Measurements from ENCODE around the gene IMPA2. TPM values are rescaled to one million over a fixed set of nuclear protein-coding genes. Genes with fewer than 3 reads are reported as not detected.
A peak's percentile ranks its signal among the peaks of the same experiment; 100 is the strongest.

Gene IMPA2
- total and polyA plus RNA-seq, 2 of the 13 experiments (the other 11 are each of a cell fraction or from before 2014, with no cell fraction given), result 37.8 to 71.8 TPM

GRCh38 chr18:11980494-11981191 lies 664 bp upstream of the IMPA2 start (continued):
- 0 out of 2 replicates have a peak, but pooled peaks have one; percentile 54 for TF ChIP-seq DMTF1 (CRISPR knock-in tag; IDR thresholded peaks at IDR 0.05)
- TF ChIP-seq SUZ12 (IDR thresholded peaks at IDR 0.05; ENCODE audit: low read depth, low read length), result no peak
- no peak for TF ChIP-seq REST (IDR thresholded peaks at IDR 0.05; ENCODE audit: borderline replicate concordance in 1 of 2, low read depth in 1 of 2, low read length in 2 of 2)
- TF ChIP-seq MLLT10 (CRISPR knock-in tag; IDR thresholded peaks at IDR 0.05), result no peak
- 0 out of 2 replicates have a peak, but pooled peaks have one; percentile 12 for TF ChIP-seq LRRFIP1 (CRISPR knock-in tag; conservative IDR thresholded peaks at IDR 0.05)
- peak; percentile 76 for TF ChIP-seq ZNF253 (CRISPR knock-in tag; IDR thresholded peaks at IDR 0.05; ENCODE audit: borderline replicate concordance)
- no peak for TF ChIP-seq ZNF121 (CRISPR knock-in tag; IDR thresholded peaks at IDR 0.05)
- peak; percentile 87; the same call in 1 of the 2 replicates for TF ChIP-seq ZNF547 (CRISPR knock-in tag; IDR thresholded peaks at IDR 0.05)
- TF ChIP-seq MTF2 (CRISPR knock-in tag; IDR thresholded peaks at IDR 0.05; ENCODE audit: borderline replicate concordance), result peak; percentile 48; the same call in 1 of the 2 replicates
- TF ChIP-seq EZH2 (conservative IDR thresholded peaks at IDR 0.05; ENCODE audit: low read depth, low read length), result no peak
- no peak for TF ChIP-seq SP140L (CRISPR knock-in tag; IDR thresholded peaks at IDR 0.05; ENCODE audit: borderline replicate concordance)
- TF ChIP-seq ZNF143 (CRISPR knock-in tag; IDR thresholded peaks at IDR 0.05), result no peak
- no peak for TF ChIP-seq PLRG1 (conservative IDR thresholded peaks at IDR 0.05)
- TF ChIP-seq ISX (CRISPR knock-in tag; conservative IDR thresholded peaks at IDR 0.05), result 0 out of 2 replicates have a peak, but pooled peaks have one; percentile 81
- TF ChIP-seq KLF12 (CRISPR knock-in tag; IDR thresholded peaks at IDR 0.05; ENCODE audit: borderline replicate concordance), result peak; percentile 27; the same call in 1 of the 2 replicates
- no peak for TF ChIP-seq SMAD1 (CRISPR knock-in tag; IDR thresholded peaks at IDR 0.05; ENCODE audit: borderline replicate concordance, low read depth)
- peak; percentile 80 for TF ChIP-seq HIVEP1 (CRISPR knock-in tag; IDR thresholded peaks at IDR 0.05)
- peak; percentile 45; the same call in 1 of the 2 replicates for TF ChIP-seq ZNF460 (CRISPR knock-in tag; IDR thresholded peaks at IDR 0.05; ENCODE audit: borderline replicate concordance)
- TF ChIP-seq ZNF276 (CRISPR knock-in tag; IDR thresholded peaks at IDR 0.05; ENCODE audit: low read depth), result no peak; the same call in 1 of the 2 replicates

Data from HepG2 (cell line).